Renal cortical epithelial cell (primary cell): ENCODE results near the gene ZNF777. TPM values are rescaled to one million over a fixed set of nuclear protein-coding genes. Genes with fewer than 3 reads are reported as not detected.
"Not testable (repeated sequence)": the region's sequence is repeated elsewhere in the genome, so short reads cannot be mapped to it uniquely, and the experiment has no call there.

Source experiments
- DNase-seq: peaks from one replicate; pipeline ENCODE4 v3.0.0-alpha.2; 2011; ENCODE audit warnings: low read depth
- total RNA-seq: library from RNA; depleted of rRNA; stranded (reverse); fragments of >200 nt; gene quantifications from 2 replicates; pipeline ENCODE4 v1.2.3, GENCODE V29; 2014

Gene ZNF777
- total RNA-seq, 1 donor from 2014 or later, result 12.3 TPM

DNA sequence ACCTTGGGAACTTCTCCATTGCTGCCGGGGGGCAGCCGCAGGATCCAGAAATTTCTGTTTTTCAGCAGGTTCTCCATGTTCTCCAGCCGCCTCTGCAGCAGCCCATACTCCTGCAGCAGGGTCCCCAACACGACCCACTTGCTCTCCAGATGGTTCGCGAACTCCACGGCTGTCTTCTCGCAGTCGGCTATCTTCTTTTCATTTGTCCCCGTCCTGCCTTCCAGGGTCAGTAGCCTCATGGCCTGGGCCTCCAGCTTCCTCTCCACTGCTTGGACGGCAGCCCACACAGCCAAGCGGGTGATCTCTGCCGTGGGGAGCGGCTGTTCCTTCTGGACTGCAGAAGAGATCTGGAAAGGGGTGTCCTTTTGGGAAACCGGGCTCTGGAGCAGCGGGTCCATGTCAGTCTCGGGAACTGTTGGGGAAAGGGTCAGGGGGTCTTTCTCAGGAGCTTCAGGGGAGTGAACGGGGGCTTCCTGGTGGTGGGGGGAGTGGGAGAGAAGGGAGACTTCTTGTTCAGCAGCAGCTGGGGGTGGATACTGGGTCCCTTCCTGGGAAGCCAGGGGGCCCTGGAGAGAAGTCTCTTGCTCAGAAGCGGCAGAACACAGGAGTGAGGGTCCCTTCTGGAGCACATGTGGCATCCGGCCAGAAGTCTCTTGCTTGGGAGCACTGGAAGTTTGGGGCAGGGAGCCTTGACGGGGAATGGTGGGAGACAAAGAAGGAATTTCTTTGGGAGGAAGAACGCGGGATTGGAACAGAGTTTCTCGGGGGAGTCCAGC is 5.5 kb downstream of the ZNF777 start:
- no peak for DNase-seq

- no peak for DNase-seq
Measured at GRCh38 chr7:149454750-149455149, 6.1 kb downstream of the ZNF777 start.

DNA sequence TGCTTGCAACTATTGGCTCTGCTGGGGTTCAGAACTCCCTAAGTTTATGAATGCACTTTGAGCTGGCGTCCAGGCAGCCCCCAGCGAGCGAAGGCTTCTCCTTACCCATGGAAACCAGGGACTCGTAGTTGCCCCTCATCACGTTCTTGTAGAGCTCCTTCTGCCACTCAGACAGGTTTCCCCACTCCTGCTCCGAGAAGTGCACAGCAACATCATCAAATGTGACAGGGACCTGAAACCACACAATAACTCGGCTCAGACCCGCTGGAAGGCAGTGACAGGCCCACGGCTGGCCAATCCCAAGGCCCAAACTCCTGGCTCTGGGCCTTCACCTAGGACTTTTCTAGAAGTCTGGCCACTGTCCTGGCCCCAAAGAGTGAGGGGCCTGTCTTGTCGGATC is 6.9 kb downstream of the ZNF777 start:
- DNase-seq, result no peak

GRCh38 chr7:149450821-149451220 is 10.0 kb downstream of the ZNF777 start:
- DNase-seq, result no peak

DNA sequence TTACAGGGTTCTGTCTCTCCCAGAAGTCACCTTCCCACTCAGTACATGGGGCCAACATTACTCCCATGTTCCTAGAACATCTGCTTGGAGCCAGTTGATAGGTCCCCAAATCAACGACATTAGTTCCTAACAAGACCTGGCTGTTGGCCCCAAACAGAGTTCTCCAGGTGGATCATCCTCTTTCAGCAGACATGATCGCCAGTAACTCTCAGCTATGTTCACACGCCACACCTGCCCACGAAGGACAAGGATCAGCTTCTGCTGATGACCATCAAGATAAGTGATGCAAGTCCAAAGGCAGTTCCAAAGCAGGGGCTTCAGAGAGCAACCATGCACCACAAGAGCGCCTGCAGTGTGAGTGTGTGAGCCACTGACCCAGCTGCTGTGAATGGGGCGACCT is 11.0 kb downstream of the ZNF777 start:
- DNase-seq, result no peak

- no peak for DNase-seq
Measured at GRCh38 chr7:149448961-149449360, 11.9 kb downstream of the ZNF777 start.

DNA sequence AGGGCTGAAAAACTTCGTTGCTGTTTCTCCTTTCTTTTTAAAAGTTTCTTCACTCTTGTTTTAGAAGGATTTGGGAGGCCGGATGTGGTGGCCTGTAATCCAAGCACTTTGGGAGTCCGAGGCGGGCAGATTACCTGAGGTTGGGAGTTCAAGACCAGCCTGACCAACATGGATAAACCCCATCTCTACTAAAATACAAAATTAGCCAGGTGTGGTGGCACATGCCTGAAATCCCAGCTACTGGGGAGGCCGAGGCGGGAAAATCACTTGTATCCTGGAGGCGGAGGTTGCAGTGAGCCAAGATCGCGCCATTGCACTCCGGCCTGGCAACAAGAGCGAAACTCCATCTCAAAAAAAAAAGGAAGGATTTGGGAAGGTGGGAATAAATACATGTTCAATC is 14.8 kb downstream of the ZNF777 start:
- not testable (repeated sequence) for DNase-seq

DNA sequence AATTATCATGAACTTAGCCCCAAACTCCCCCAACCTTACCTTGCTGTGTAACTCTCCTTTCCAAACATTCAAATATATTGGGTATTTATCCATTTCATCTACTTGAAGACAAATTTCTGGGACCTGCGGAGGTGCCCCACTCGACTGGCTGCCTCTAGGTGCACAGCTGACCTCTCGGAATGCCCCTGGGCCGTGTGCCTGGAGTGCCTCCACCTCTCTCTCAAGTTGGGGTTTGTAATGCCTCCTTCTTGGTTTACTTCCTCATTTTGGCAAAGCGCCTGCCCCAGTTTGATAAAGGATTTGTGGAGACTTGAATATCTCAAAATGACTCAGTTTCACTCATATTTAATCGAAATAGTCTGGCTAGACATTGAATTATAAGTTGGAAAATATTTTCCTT is 16.6 kb downstream of the ZNF777 start:
- DNase-seq, result no peak

GRCh38 chr7:149443523-149443922 is 17.3 kb downstream of the ZNF777 start:
- no peak for DNase-seq

- DNase-seq, result no peak
Measured at GRCh38 chr7:149442924-149443323, 17.9 kb downstream of the ZNF777 start.

DNA sequence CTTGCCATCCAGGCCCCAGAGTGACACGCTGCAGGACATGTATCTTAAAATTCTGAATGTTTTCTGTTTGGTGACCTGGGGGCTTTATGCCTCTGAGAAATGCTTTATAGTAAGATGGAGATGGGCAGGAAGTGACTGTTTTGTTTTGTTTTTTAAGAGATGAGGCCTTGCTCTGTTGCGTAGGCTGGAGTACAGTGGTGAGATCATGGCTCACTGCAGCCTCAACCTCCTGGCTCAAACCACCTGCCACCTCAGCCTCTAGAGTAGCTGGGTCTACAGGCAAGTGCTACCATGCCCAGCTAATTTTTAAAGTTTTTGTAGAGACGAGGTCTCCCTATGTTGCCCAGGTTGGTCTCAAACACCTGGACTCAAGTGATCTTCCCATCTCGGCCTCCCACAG is 20.6 kb downstream of the ZNF777 start:
- DNase-seq, result no peak

DNA sequence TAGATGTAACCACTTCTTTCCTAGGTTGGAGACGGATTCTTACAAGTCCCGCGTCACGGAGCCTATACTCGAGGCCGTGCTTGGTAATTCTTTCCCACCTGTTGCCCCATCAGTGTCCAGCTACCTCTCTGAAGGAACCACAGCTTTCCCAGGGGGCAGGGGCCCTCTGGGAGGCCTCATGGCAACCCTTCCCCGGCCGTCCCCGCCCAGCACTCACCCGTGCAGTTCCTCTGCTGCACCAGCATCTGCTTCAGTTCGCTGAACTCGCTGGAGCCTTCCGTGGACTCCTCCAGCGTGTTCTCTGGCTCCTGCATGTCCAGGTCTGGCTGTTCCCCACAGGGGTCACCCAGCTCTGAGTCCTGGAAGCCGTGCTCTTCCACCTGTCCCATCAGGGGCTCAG is 24.5 kb downstream of the ZNF777 start:
- DNase-seq, result no peak

DNA sequence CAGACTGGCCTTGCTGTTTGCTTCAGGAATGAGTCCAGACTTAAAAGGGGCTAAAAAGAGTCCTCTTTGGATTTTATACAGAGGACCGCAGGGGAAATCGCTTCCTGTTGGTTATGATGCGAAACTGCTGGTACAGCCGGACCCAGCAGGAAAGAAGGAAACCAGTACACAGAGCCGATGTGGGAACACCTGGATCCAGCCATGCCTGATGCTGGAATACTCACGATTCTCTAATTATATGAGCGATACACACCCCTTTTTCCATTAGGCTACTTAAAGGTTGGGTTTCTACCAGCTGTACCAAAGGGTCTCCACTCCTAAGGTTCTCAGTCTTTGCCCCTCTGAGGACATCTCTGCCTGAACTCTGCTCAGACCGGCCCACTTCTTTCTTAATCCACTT is 27.7 kb downstream of the ZNF777 start:
- DNase-seq, result no peak

- DNase-seq, result no peak
Measured at GRCh38 chr7:149432121-149432691, 28.7 kb downstream of the ZNF777 start.

DNA sequence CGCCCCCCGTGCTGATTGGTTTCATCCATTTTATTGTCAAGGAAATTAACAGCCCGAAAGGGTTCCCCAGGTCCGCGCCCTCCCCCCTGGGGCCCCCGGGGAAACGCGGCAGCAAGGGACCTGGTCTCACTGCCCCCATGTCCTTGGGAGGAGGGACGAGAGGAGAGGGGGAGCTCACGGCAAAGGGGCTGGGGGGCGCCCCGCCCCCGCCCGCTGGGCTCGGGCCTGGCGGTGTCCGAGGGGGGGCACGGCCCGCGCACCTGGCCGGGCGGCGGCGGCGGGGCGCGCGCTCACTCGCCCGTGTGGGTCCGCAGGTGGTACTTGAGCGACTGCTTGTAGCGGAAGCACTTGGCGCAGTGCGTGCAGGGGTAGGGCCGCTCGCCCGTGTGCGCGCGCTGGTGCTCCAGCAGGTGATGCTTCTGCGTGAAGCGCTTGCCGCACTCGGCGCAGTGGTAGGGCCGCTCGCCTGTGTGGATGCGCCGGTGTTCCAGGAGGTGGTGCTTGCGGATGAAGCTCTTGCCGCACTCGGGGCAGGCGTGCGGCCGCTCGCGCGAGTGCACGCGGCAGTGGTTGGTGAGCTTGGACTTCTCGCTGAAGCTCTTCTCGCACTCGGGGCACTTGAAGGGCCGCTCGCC is 29.3 kb downstream of the ZNF777 start:
- no peak for DNase-seq

- no peak for DNase-seq
Measured at GRCh38 chr7:149430192-149430591, 30.7 kb downstream of the ZNF777 start.

- no peak for DNase-seq
Measured at GRCh38 chr7:149427893-149428292, 33.0 kb downstream of the ZNF777 start.

- DNase-seq, result no peak
Measured at GRCh38 chr7:149427096-149427680, 33.7 kb downstream of the ZNF777 start.

DNA sequence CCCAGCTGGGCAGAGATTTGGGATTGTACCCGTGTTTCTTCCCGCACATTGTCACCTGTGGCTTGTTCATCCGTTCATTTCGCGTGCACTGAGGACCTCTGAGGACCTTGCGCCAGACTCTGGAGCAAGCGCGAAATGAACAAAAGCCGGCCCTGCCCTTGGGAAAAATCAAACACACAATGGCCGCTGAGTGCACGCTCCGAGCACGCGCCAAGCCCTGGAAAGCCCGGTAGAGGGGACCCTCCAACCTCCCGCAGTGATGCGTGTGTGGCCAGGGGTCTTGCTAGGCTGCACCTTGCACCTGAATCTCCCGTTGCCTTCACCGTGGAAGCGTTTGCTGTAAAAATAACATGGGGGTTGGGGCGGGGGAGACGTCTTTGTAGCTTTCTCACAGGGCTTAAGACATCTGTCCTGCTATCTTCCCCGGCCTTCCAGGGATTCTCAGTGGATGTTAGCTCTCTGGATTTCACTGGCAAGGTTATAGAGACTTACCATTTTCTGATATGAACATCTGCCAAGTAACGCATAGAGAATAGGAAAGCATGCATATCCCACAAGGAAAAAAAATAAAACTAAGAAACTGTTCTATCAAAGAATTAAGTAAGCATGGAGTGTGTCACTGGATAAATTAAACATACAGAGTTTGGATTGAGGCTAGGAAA is 37.3 kb downstream of the ZNF777 start:
- no peak for DNase-seq

DNA sequence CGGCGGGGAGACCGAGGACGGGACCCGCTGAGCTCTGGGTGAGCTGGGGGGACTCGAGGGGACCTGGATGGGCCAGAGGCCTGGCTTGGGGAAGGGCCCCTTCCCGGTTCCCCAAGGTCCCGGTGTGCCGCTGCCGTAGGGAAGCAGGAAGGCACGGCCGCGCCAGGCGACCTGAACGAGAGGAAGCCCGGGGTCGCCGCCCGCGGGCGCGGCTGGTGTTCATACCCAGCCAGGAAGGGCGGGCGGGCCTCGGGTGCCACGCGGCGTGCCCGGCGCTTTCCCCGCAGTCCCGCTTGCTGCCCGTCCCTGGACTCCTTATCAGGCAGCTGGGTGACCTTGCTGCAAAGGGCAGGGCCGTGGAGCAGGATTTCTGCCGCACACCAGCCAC is 38.0 kb downstream of the ZNF777 start:
- no peak for DNase-seq

- DNase-seq, result peak; percentile 19
Measured at GRCh38 chr7:149422162-149422913, 38.5 kb downstream of the ZNF777 start.

- DNase-seq, result no peak
Measured at GRCh38 chr7:149420006-149420405, 40.9 kb downstream of the ZNF777 start.
